Measurements from ENCODE around the gene INPP4A.

INPP4A gene

DNA sequence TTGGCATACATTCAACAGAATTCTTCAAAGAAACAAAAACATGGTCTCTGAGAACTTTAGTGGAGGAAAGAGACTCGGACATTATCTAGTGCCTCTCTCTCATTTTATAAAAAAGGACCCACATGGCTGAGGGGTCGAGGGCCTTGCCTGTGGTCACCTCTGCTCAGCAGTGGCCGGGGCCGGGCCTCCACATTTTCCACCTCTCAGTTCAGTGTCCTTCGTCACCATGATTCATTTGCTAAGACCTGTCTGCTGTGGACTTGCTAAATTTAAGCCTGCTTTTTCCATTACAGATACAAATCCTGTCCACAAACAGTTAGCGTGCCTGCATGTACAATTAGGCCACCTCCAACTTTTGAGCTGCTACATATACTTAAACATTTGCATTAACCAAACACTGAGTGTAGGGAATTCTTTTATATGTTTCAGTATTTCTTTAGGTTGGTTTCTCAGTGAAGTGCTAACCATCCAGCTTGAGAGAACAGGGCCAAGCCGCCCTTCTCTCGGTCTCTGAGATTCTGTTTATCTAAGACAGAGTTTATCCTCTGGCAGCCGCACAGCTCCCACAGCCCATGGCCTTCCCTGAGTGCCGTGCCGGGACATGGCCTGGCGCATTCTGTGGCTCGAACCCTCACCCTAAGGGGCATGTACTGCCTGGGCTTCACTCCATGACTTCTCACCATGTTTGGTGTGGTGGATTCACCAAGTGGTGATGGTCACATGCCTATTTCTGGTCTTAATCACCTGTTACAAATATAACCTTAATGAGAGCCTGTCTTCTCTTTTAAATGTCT lies 117.4 kb downstream of the INPP4A start:
- in situ Hi-C loops (cut with MboI; ENCODE audit: low sequenced_read_pairs, unreplicated experiment): no loop called here
- no peak for TF ChIP-seq CTCF (IDR thresholded peaks at IDR 0.05; ENCODE audit: borderline replicate concordance, control extremely low read depth, extremely low read depth, insufficient read depth, missing control alignments)
- peak; percentile 49 for DNase-seq (ENCODE audit: low spot score)

DNA sequence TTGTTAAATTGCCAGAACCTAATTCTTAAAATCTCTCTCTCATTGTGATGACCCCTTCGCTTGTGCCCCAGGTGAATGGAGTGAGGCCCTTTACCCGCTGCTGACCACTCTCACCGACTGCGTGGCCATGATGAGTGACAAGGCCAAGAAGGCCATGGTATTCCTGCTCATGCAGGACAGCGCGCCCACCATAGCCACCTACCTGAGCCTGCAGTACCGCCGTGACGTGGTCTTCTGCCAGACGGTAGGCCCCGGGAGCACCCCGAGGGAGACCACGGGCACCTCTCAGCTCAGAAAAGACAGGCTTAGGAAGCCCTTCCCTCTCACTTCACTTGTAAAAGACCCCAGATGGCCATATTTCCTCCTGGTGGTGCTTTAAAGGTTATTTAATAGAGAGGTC lies 118.7 kb downstream of the INPP4A start:
- no peak for TF ChIP-seq CTCF (IDR thresholded peaks at IDR 0.05; ENCODE audit: borderline replicate concordance, control extremely low read depth, extremely low read depth, insufficient read depth, missing control alignments)
- in situ Hi-C loops (cut with MboI; ENCODE audit: low sequenced_read_pairs, unreplicated experiment): no loop called here
- DNase-seq (ENCODE audit: low spot score): no peak

DNA sequence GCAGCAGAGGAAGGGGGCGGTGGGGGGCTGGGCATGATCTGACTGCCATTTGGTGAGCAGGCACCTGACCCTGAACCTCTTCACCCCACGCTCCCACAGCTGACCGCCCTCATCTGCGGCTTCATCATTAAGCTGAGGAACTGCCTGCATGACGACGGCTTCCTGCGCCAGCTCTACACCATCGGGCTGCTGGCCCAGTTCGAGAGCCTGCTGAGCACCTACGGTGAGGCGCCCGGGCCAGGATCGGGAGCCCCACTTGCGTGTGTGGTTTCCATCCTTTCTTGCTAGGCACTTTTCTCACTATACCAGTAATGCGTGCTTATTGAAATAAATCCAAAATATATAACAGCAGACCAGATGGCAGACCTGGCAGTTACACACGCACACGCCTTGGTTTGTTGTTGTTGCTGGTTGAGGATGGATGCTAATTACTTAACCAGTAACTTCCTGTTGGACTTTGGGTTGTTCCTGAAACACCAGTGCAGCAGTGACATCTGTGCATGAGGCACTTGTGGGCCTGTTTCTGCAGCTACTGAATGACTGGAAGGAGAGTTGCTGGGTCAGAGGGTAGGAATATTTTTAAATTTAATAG lies 120.0 kb downstream of the INPP4A start:
- in situ Hi-C loops (cut with MboI; ENCODE audit: low sequenced_read_pairs, unreplicated experiment): no loop called here
- DNase-seq (ENCODE audit: low spot score): no peak
- TF ChIP-seq CTCF (IDR thresholded peaks at IDR 0.05; ENCODE audit: borderline replicate concordance, control extremely low read depth, extremely low read depth, insufficient read depth, missing control alignments): no peak

GRCh38 chr2:98565286-98565860 lies 120.7 kb downstream of the INPP4A start:
- no peak for DNase-seq (ENCODE audit: low spot score)
- in situ Hi-C loops (cut with MboI; ENCODE audit: low sequenced_read_pairs, unreplicated experiment): no loop called here
- no peak for TF ChIP-seq CTCF (IDR thresholded peaks at IDR 0.05; ENCODE audit: borderline replicate concordance, control extremely low read depth, extremely low read depth, insufficient read depth, missing control alignments)

DNA sequence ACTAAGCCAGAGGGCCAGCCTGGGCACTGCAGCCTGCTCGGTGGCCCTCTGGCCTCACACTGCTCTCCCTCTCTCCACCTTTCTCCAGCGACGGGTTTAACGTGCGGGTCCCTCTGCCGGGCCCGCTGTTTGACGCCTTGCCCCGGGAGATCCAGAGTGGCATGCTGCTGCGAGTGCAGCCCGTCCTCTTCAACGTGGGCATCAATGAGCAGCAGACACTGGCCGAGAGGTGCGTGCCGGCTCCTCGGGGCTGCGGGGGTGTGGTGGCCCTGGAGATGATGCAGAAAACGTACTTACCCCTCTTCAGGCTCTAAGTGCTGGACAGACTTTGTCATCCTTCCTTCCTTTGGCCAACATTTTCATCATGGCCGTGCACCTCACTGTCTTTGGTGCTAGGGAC lies 121.3 kb downstream of the INPP4A start:
- TF ChIP-seq CTCF (IDR thresholded peaks at IDR 0.05; ENCODE audit: borderline replicate concordance, control extremely low read depth, extremely low read depth, insufficient read depth, missing control alignments): no peak
- in situ Hi-C loops (cut with MboI; ENCODE audit: low sequenced_read_pairs, unreplicated experiment): no loop called here
- DNase-seq (ENCODE audit: low spot score): no peak

- no peak for TF ChIP-seq CTCF (IDR thresholded peaks at IDR 0.05; ENCODE audit: borderline replicate concordance, control extremely low read depth, extremely low read depth, insufficient read depth, missing control alignments)
- DNase-seq (ENCODE audit: low spot score): no peak
- in situ Hi-C loops (cut with MboI; ENCODE audit: low sequenced_read_pairs, unreplicated experiment): no loop called here
Measured at GRCh38 chr2:98568161-98568956, 123.7 kb downstream of the INPP4A start.
